PC-9 (cell line): ENCODE data around the gene STK38L. TPM values are rescaled to one million over a fixed set of nuclear protein-coding genes. Genes with fewer than 3 reads are reported as not detected.

Source experiments
- BruUV-seq: library from RNA; stranded (reverse); fragments of 400-500 nt; replicated peaks from 2 replicates; lab custom pipeline; 2021; lab: Mats Ljungman, UMichigan
- CTCF ChIA-PET: fragments of 300-600 bp; sonication (Branson Sonifier 250); formaldehyde crosslinking; loops from one replicate; lab custom pipeline; 2022; ENCODE audit warnings: antibody characterized with exemption; lab: Charles Lee
- POLR2A ChIA-PET: fragments of 300-600 bp; sonication (Branson Sonifier 250); formaldehyde crosslinking; loops from one replicate; lab custom pipeline; 2022; ENCODE audit warnings: antibody characterized with exemption; ENCODE audit not compliant: unreplicated experiment; lab: Charles Lee
- DNase-seq, 2 experiments: peaks; one replicate each; pipeline versions ENCODE4 v3.0.0 to v3.0.0-alpha.2; 2015 to 2022; ENCODE audit warnings: mixed read lengths in 1 of 2
- H2AFZ ChIP-seq: fragments of 200-600 bp; sonication (generic); 2 replicates; pipeline ENCODE4 v1.8.1; 2017; ENCODE audit warnings: antibody characterized with exemption
- H3F3A ChIP-seq: fragments of 200-600 bp; sonication (generic); 2 replicates; pipeline ENCODE4 v1.8.1; 2017; ENCODE audit warnings: antibody characterized with exemption, mild to moderate bottlenecking, low read depth; ENCODE audit not compliant: insufficient read depth
- H3K27ac ChIP-seq: fragments of 200-600 bp; sonication (generic); 2 replicates; pipeline ENCODE4 v1.6.1; 2016; ENCODE audit warnings: mixed run types
- H3K27me3 ChIP-seq: fragments of 200-600 bp; sonication (generic); 2 replicates; pipeline ENCODE4 v1.6.1; 2016; ENCODE audit warnings: low read depth, mixed run types; ENCODE audit not compliant: insufficient read depth
- H3K36me3 ChIP-seq: fragments of 200-600 bp; sonication (generic); 2 replicates; pipeline ENCODE4 v1.6.1; 2016; ENCODE audit warnings: low read depth, mixed run types
- H3K4me1 ChIP-seq: fragments of 200-600 bp; sonication (generic); replicated peaks from 2 replicates; pipeline ENCODE4 v1.6.1; 2016; ENCODE audit warnings: mixed run types; ENCODE audit not compliant: insufficient read depth
- H3K4me2 ChIP-seq: fragments of 200-600 bp; sonication (generic); 2 replicates; pipeline ENCODE4 v1.6.1; 2017; ENCODE audit warnings: mixed run types
- H3K4me3 ChIP-seq: fragments of 200-600 bp; sonication (generic); 2 replicates; pipeline ENCODE4 v1.6.1; 2016; ENCODE audit warnings: mixed run types
- H3K79me2 ChIP-seq: fragments of 200-600 bp; sonication (generic); 2 replicates; pipeline ENCODE4 v1.6.1; 2017; ENCODE audit warnings: low read depth, mixed run types
- H3K9me2 ChIP-seq: fragments of 200-600 bp; sonication (generic); 2 replicates; pipeline ENCODE4 v1.8.1; 2017; ENCODE audit warnings: mild to moderate bottlenecking; ENCODE audit not compliant: insufficient read depth
- H3K9me3 ChIP-seq: fragments of 200-600 bp; sonication (generic); 2 replicates; pipeline ENCODE4 v1.8.1; 2016; ENCODE audit warnings: low read depth; ENCODE audit not compliant: insufficient read depth
- H4K20me1 ChIP-seq: fragments of 200-600 bp; sonication (generic); 2 replicates; pipeline ENCODE4 v1.8.1; 2017; ENCODE audit not compliant: insufficient read depth
- CTCF ChIP-seq: fragments of 200-600 bp; sonication (generic); conservative IDR thresholded peaks from 2 replicates; pipeline ENCODE4 v1.6.1; 2017; ENCODE audit warnings: mixed run types, antibody characterized with exemption, mild to moderate bottlenecking, moderate library complexity
- EZH2 ChIP-seq: fragments of 200-600 bp; sonication (generic); IDR thresholded peaks from 2 replicates; pipeline ENCODE4 v1.8.0; 2017; ENCODE audit warnings: antibody characterized with exemption, low read depth
- intact Hi-C: fragments of 100-400 bp; cut with micrococcal nuclease; formaldehyde crosslinking; loops from one replicate; pipeline ENCODE4 v1.10.0; 2022; ENCODE audit not compliant: unreplicated experiment
- total RNA-seq: library from RNA; stranded (reverse); gene quantifications from 2 replicates; pipeline ENCODE4 v1.2.3, GENCODE V29; 2021

STK38L gene
- total RNA-seq, 1 experiment from 2014 or later = 34.7 TPM

- no TSS peak for BruUV-seq
- no peaks in the 10 kb centered on the region for H3K4me1 ChIP-seq
- no peaks in the 10 kb centered on the region for H3K36me3 ChIP-seq
- no peak overlapping the region for H3K27ac ChIP-seq
- H3K9me3 ChIP-seq = no peaks in the 10 kb centered on the region
- ChIA-PET CTCF (no interaction called here), POLR2A (no interaction called here)
- H3K27me3 ChIP-seq = no peaks in the 10 kb centered on the region
- no peaks in the 10 kb centered on the region for H4K20me1 ChIP-seq
- peak in 1 of 2 experiments; percentile 53 for DNase-seq
- no peak for TF ChIP-seq EZH2
- no peak for TF ChIP-seq CTCF
- H3F3A ChIP-seq = no peaks in the 10 kb centered on the region
- H2AFZ ChIP-seq = peak overlapping the region; percentile 32
- H3K79me2 ChIP-seq = no peaks in the 10 kb centered on the region
- H3K4me3 ChIP-seq = no peak overlapping the region
- H3K9me2 ChIP-seq = no peaks in the 10 kb centered on the region
- no peak overlapping the region; the same call in 1 of the 2 replicates for H3K4me2 ChIP-seq
- intact Hi-C loops = no loop called here
These were observed 23.8 kb upstream of the STK38L start for GRCh38 chr12:27220055-27220987.

- H3F3A ChIP-seq = 0 out of 2 replicates have a peak, but pooled peaks cover 3% of the 10 kb centered on the region
- no peak for DNase-seq
- no peak overlapping the region for H3K27ac ChIP-seq
- no peak overlapping the region for H2AFZ ChIP-seq
- no TSS peak for BruUV-seq
- H3K9me2 ChIP-seq = no peaks in the 10 kb centered on the region
- ChIA-PET CTCF (no interaction called here), POLR2A (no interaction called here)
- no peak overlapping the region for H3K4me3 ChIP-seq
- intact Hi-C loops = no loop called here
- H3K36me3 ChIP-seq = no peaks in the 10 kb centered on the region
- H4K20me1 ChIP-seq = no peaks in the 10 kb centered on the region
- no peaks in the 10 kb centered on the region for H3K9me3 ChIP-seq
- H3K27me3 ChIP-seq = no peaks in the 10 kb centered on the region
- no peak overlapping the region for H3K4me2 ChIP-seq
- TF ChIP-seq CTCF (no peak), EZH2 (no peak)
- no peaks in the 10 kb centered on the region for H3K79me2 ChIP-seq
- H3K4me1 ChIP-seq = peaks cover 3% of the 10 kb centered on the region; the same call in 1 of the 2 replicates
These were observed 23.1 kb upstream of the STK38L start for GRCh38 chr12:27220988-27221345.

GRCh38 chr12:27221625-27222387 lies 22.3 kb upstream of the STK38L start:
- CTCF ChIA-PET = interaction anchor here (0.6 kb wide), 2 partner anchors 30 to 1125 kb away, joined by 8 to 9 read pairs; no protein-coding TSS in a partner anchor
- no peak overlapping the region for H2AFZ ChIP-seq
- H3K79me2 ChIP-seq = no peaks in the 10 kb centered on the region
- no peak overlapping the region for H3K4me3 ChIP-seq
- H3K4me2 ChIP-seq = no peak overlapping the region
- H3K9me3 ChIP-seq = no peaks in the 10 kb centered on the region
- intact Hi-C loops = no loop called here
- H3K4me1 ChIP-seq = peaks cover 8% of the 10 kb centered on the region; the same call in 1 of the 2 replicates
- H3F3A ChIP-seq = 0 out of 2 replicates have a peak, but pooled peaks cover 4% of the 10 kb centered on the region
- H3K36me3 ChIP-seq = no peaks in the 10 kb centered on the region
- H3K27me3 ChIP-seq = no peaks in the 10 kb centered on the region
- no peaks in the 10 kb centered on the region for H3K9me2 ChIP-seq
- no peak for DNase-seq
- TF ChIP-seq EZH2 = no peak
- no peak for TF ChIP-seq CTCF
- no peak overlapping the region for H3K27ac ChIP-seq
- H4K20me1 ChIP-seq = no peaks in the 10 kb centered on the region
- no TSS peak for BruUV-seq
- POLR2A ChIA-PET = no interaction called here
